Posterior vena cava (tissue), 2 donors: ENCODE results near the gene BAG2. TPM values are rescaled to one million over a fixed set of nuclear protein-coding genes. Genes with fewer than 3 reads are reported as not detected.
A peak's percentile ranks its signal among the peaks of the same experiment; 100 is the strongest.

Experiments used
- DNase-seq: peaks from one replicate; pipeline ENCODE4 v3.0.0-alpha.2; 2020; ENCODE audit warnings: low spot score
- intact Hi-C, 2 donors: fragments of 100-400 bp; cut with DNase I; formaldehyde crosslinking; loops; one replicate each; pipeline versions ENCODE4 v1.14.1 to v1.14.2; 2022 to 2023
- total RNA-seq, 2 donors: library from RNA; stranded (reverse); fragmentation: NEBNext Ultra II Directional; extraction: Animal tissue kit (Norgen Biotek cat#: 25700); gene quantifications; one replicate each; pipeline ENCODE4 v1.2.1, GENCODE V29; 2021
- donor health status: DM: yes; HTN: yes; CAD: no.
- donor health status: DM: yes; HTN: yes; CAD: no.

Gene BAG2
- total RNA-seq, 2 donors from 2014 or later: 32.6 to 45.8 TPM

DNA sequence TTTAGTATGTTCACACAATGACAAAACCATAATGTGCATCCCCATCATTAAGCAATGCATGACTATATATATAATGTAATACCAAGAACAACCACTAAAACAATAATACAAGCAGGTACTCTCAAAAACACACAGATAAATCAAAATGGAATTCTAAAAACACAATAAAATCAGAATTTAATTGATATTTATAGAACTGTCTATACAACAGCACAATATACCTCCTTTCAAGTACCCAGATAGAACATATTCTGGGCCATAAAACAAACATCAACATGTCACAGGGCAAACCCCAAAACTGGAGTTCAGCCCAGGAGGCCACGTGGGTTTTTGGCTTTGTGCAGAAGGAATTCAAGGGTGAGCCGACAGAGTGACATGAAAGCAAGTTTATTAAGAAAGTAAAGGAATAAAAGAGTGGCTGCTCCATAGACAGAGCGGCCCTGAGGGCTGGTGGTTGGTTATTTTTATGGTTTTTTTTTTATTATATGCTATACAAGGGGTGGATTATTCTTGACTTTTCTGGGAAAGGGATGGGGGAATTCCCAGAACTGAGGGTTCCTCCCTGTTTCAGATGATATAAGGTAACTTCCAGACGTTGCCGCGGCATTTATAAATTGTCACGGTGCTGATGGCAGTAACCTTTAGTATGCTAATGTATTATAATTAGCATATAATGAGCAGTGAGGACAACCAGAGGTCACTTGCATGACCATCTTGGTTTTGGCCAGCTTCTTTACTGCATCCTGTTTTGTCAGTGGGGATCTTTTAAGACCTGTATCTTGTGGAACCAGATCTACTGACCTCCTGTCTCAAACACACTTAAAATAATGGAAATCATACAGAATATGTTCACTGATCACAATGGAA, 44.3 kb downstream of the BAG2 start:
- no peak for DNase-seq
- intact Hi-C loops: no loop called here

DNA sequence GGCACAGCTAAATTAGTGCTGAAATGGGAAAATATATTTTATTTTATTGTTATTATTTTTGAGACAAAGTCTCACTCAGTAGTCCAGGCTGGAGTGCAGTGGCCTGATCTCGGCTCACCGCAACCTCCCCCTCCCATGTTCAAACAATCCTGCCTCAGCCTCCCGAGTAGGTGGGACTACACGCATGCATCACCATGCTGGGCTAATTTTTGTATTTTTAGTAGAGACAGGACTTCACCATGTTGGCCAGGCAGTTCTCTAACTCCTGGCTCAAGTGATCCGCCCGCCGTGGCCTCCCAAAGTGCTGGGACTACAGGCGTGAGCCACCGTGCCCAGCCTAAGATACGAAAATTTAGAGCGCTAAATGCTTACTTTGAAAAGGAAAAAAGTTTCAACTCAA, 45.1 kb downstream of the BAG2 start:
- intact Hi-C loops: no loop called here
- no peak for DNase-seq

DNA sequence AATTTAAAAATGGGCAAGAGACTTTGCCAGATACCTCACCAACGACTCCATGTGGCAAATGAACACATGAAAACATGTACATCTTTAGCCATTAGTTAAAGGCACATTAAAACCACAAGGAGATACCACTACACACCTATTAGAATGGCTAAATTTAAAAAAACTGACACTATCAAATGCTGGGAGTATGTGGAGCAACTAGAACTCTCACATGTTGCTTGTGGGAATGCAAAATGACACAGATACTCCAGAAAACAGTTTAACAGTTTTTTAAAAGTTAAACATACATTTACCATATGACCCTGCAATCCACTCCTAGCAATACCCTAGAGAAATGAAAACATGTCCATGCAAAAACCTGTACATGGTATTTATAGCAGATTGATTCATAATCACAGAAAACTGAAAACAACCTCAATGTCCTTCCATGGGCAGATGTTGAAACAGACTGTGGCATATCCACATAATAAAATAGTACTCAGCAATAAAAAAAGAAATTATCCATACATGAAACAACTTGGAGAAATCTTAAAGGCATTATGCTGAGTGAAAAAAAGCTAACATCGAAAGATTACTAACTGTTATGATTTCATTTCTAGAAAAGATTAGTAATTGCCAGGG, 48.1 kb downstream of the BAG2 start:
- intact Hi-C loops: no loop called here
- no peak for DNase-seq

DNA sequence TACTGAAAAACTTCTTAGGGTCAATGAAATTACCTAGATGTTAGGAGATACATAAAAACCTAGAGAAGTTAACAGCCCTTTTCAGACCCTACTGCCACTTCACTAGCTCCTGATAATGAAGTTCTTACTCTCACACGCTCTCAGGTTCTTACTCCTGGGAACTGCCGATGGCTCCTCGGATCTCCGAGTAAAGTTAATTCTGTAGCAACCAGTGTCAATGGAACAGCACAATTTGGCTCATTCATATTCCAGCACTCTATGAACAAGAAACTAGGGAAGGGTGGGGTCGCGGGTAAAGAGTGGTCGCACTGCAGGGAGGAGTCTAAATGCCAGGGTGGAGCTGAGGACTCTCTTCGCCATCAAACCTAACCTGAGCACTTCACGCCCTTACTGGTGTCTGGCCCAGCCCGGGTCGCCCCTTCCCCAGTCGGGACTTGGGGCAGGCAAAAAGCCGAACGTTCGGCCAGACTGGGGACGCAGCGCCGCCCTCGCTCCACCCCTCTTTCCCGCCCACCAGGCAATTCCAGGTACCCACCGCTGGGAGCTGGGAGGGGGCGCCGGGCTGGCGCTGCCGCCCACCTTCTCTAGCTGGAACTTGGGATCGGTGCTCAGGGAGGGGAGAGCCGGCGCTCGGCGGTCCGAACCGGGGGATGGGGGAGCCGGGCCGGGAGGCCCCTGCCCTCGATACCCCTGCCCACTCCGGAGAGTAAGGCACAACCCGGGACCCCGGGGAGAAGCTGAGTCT, 49.2 kb downstream of the BAG2 start:
- intact Hi-C loops: no loop called here
- peak; percentile 89 for DNase-seq

DNA sequence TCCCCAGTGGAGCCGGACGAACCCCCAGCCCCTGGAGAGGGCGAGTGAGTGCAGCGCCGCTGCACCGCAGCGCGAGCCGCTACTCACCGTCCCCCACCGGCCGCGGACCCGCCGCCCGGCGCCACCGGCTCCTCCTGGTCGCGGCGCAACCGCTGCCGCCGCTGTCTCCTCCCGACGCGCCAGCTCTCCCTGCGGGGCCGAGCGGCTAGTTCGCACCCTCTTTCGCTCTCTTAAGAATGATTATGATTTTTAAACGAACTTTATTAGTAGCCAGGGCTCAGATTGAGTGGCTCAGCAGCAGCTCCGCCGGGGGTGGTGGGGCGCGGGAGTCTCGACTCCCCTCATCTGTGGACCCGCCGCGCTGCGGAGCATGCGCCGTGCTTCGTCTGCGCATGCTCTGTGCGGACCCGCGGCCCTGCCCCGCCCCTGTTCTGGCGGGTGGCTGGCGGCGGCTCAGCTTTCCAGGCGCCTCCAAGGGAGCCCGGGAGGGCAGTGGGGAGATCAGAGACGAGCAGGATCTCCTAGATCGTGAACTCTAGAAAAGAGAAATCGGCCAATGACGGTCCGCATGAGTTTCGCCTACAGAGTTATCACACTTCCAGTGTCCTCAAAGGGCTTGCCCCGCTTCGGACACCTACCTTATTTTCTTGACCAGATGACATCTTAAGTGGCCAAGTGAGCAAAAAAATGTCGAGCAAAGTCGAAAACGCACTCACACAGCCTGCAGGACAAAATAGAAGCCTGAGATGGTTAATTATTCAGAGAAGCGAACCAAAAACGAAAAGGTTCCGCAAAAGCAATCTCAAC, 50.0 kb downstream of the BAG2 start, which contains the start of gene RAB23:
RAB23 (minus strand) TSS at position 372 of the 807 bp plus-strand sequence. CDS start 11,927 bp downstream, outside the sequence.
- intact Hi-C loops: no loop called here

DNA sequence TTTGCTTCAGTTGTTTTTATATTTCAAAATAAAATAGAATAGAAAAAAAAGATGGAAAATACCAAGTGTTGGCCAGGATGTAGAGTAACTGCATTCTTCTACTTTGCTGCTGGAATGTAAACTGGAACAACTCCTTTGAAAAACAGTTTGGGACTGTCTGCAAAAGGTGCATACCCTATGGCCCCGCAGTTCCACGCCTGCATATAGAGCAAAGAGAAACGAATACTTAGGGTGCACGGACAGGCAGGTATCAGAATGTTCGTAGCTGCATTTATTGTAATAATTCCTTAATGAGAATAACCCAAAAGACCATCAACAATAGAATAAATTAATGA, 50.6 kb downstream of the BAG2 start:
- no peak for DNase-seq
- intact Hi-C loops: no loop called here

More for the DNA sequence above, 50.0 kb downstream of the BAG2 start, which contains the start of gene RAB23:
- peak; percentile 94 for DNase-seq

DNA sequence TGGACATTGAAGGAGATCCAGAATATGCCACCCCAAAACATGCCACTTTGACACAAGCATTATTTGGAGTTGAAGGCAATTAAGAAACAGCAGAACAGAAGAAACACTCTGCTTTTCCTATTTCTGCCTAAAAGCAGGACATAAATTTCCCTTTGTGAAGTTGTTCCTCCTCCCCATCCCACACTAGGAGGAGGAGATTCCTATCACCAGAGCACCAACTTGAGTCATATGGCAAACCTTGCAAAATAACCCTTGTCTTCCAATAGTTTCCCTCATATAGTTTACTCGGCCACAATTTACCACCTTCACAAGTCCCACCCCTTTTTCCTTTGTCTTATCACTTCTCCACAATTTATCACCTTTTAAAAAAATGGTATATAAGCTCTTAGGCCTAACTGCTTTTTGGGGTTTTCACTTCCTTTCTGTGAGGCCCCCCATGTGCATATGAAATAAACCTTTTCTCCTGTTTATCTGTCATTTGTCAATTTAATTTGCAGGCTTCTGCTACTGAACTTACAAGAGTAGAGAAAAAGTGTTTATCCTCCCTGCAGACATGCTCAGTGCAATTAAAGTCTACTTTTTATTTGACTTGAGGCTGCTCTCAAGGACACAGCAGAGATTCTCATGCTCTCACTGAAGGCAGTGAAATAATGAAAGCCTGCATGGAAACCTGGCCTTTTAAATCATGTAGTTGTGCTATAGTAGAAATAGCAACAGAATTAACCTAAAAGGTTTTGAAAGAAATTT, 52.8 kb downstream of the BAG2 start:
- DNase-seq: no peak
- intact Hi-C loops: no loop called here

DNA sequence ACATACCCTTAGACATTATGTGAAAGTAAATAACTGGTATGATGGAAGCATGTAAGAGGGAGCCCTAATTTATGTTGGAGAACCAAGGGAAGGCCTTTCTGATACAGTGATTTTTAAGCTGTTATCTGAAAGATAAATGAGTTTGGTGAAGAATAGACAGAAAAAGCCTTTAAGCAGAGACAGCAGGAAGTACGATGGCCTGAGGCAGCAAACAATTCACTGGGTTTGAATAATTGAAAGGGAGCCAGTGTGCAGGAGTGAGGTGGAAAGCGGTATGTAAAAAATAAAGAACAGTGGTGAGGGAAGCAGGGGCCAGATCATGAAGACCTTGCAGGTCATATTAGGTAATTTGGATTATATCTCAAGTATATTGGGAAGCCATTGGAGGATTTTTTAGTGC, 54.1 kb downstream of the BAG2 start:
- intact Hi-C loops: no loop called here
- DNase-seq: no peak

Other genes with a start within 250 kb of the BAG2 start
- 10 to 100 TPM in 1 of 2 donors, 1 to 10 TPM in 1; 9.8 to 18.5 TPM for gene BEND6, start 217.2 kb upstream of the BAG2 start, total RNA-seq
- gene KIAA1586, start 125.6 kb upstream of the BAG2 start, total RNA-seq: 10 to 100 TPM; 15.3 to 15.8 TPM
- gene ZNF451, start 82.1 kb upstream of the BAG2 start, total RNA-seq: 10 to 100 TPM; 45.0 to 50.5 TPM
- gene RAB23, start 50.0 kb downstream of the BAG2 start, total RNA-seq: 10 to 100 TPM; 46.6 to 73.9 TPM
- 10 to 100 TPM; 10.8 to 12.8 TPM for gene PRIM2, start 145.3 kb downstream of the BAG2 start, total RNA-seq